NCI-H2029 (cell line): ENCODE results near the gene GNG7.
"Not testable (repeated sequence)": the region's sequence is repeated elsewhere in the genome, so short reads cannot be mapped to it uniquely, and the experiment has no call there.

ENCODE experiments used
- DNase-seq: peaks from one replicate; lab custom pipeline; 2025; lab: John Stamatoyannopoulos, UW

The GNG7 gene

GRCh38 chr19:2619076-2619475 is 83.4 kb downstream of the GNG7 start:
- DNase-seq: no peak

- no peak for DNase-seq
Observed at GRCh38 chr19:2618611-2619010, 83.9 kb downstream of the GNG7 start.

DNA sequence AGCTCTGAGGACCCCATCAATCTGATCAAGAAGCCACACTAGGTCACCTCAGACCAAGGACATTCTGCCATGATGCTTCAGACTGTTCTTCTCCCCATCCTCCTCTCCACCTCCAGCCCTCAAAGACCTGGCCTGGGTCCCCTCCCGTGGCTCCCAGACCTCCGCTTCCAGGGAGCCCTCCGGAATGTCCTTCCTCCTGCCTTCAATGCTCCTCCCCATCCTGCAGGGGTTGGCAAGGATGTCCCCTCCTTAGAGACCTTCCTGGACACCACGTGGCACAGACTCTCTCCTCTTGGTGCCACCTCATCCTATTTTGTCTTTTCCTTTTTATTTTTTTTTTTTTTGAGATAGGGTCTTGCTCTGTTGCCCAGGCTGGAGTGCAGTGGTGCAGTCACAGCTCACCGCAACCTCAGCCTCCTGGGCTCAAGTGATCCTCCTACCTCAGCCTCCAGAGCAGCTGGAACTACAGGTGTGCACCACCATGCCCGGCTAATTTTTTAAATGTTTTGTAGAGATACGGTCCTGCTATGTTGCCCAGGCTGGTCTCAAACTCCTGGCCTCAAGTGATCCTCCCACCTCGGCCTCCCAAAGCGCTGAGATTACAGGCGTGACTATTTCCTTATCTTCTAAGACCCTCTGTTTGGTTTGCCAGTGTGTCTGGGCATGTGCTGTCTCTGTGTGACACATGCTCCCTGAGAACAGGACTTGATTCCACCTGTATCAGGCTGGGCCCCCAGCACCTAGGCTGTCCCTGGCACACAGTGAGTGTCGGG is 84.9 kb downstream of the GNG7 start:
- no peak for DNase-seq

GRCh38 chr19:2616741-2617392 is 85.6 kb downstream of the GNG7 start:
- no peak for DNase-seq

DNA sequence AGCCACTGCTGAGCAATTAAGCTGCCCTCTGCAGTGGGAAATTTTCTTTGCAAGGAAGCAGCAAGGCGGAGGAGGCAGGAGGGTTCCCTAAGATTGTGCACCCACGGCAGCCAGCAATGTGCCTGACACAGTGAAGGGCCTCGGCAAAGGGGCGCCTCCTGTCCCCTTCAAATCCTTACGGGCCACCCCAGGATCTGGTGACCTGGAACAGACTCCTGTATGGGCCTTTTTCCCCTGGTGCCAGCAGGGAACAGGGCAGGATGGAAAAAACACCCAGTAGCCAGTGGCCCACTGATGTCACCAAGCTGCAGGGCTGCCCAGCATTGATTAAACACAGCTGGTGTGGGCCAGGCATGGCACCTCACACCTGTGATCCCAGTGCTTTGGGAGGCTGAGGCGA is 86.7 kb downstream of the GNG7 start:
- no peak for DNase-seq

DNA sequence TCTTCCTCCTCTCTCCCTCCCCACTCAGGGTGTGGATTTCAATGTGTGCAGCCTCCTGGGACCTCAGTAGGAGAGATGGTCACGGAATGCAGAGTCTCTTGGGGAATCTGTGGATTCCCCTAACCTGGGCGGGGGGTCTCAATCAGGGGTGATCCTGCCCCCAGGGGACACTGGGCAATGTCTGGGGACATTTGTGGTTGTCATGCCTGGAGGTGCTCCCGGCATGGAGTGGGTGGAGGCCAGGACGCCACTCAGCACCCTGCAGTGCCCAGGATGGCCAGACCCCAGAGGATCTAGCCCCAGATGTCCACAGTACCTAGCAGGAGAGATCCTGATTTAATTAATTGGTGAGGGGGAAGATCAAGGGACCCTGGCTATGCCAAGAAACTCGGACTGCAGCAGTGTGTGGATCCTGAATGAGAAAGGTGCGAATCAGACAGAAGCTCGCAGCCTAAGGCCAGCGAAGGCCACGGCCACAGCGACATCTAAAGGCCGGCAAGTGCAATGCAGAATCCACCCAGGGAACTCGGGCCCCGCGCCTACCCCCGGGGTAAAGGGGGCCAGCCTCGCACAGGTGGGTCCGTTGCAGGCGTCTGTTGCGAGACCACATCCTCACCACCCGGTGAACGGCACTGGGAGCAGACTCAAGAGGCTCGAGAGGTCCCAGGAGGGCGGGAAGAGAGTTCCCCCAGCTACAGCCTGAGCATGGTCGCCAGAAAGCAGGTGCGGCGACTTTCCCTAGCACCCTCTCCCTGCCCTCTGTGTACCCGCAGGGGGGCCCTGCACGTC is 88.8 kb downstream of the GNG7 start:
- no peak for DNase-seq

GRCh38 chr19:2612619-2613249 is 89.8 kb downstream of the GNG7 start:
- DNase-seq: no peak

DNA sequence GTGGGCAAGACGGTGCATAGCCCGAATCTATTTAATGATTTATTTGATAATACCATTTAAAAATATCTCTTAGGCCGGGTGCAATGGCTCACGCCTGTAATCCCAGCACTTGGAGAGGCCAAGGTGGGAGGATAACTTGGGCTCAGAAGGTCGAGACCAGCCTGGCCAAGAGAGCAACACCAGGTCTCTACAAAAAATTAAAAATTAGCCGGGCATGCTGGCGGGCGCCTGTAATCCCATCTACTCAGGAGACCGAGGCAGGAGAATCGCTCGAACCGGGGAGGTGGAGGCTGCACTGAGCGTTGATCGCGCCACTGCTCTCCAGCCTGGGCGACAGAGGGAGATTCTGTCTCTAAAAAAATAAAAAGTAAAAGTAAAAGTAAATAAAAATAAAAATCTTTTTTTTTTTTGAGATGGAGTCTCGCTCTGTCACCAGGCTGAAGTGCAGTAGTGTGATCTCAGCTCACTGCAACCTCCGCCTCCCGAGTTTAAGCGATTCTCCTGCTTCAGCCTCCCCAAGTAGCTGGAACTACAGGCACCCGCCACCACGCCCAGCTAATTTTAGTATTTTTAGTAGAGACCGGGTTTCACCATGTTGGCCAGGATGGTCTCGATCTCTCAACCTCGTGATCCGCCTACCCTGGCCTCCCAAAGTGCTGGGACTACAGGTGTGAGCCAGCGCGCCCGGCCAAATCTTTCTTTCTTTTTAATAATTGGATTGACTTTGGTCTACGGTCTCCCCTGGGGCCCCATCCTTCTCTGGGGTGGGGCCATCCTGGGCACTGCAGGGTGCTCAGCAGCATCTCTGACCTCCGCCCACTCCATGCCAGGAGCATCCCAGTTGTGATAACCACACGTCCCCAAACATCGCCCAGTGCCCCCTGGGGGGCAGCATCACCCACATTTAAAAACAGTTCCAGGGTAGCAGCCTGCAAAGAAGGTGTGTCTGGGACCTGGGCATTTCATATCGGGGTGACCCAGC is 90.7 kb downstream of the GNG7 start:
- no peak for DNase-seq

DNA sequence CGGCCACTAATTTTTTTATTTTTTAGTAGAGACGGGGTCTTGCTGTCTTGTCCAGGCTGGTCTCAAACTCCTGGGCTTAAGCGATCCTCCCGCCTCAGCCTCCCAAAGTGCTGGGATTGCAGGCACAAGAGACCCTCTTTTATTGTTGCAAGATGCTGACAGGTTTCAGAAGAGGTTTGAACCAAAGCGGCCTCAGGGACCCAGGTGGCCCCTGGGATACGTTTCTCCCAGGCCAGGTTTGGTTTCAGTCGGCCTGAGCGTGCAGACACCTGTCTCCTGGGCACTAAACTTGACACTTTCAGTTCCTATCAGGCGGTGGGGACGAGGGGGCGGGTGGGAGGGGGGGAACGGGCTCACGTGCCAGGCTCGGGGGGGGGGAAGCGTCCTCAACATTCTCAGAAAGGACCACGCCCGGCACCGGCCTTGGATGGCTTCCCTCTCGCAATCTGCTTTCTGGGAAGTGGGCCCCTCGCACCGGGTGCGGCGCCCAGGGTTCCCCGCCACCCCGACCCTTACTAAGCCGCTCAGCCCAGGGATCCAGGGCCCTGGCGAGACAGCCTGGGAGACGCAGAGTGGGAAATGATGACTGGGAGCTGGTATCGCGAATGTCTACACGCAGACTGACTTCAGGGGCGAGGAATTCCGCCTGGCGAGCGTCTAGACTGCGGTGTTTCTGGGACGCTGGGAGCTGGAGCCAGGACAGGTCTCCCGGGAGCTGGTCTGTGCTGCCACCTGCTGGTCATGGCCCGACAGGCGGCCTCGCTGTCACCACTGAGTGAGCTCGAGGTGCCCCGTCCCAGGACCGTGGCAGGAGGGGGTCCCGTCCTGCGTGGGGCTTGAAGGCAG is 91.6 kb downstream of the GNG7 start:
- DNase-seq: peak; percentile 66

- DNase-seq: no peak
Observed at GRCh38 chr19:2609389-2610116, 92.9 kb downstream of the GNG7 start.

DNA sequence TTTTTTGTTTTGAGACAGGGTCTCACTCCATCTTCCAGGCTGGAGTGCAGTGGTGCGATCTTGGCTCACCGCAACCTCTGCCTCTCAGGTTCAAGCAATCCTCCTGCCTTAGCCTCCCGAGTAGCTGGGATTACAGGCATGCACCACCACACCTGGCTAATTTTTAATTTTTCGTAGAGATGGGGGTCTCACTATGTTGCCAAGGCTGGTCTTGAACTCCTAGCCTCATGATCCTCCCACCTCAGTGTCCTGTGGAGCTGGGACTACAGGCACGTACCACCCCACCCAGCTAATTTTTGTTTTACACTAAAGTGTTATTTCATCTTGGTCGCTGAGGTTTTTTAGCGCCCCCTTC is 93.5 kb downstream of the GNG7 start:
- DNase-seq: not testable (repeated sequence)

- DNase-seq: no peak
Observed at GRCh38 chr19:2608602-2608922, 93.9 kb downstream of the GNG7 start.

- no peak for DNase-seq
Observed at GRCh38 chr19:2607712-2608601, 94.5 kb downstream of the GNG7 start.

DNA sequence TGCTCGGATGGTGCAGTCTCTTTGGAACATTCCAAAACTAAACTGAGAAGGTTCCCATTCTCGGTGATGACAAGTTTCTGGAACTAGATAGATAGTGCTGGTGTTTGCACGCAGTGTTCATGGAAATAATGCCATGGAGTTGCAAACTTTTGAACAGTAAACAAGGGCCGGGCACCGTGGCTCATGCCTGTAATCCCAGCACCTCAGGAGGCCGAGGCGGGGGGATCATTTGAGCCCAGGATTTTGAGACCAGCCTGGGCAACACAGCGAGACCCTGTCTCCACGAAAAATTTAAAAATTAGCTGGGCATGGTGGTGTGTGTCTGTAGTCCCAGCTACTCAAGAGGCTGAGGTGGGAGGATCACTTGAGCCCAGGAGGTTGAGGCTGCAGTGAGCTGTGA is 95.7 kb downstream of the GNG7 start:
- not testable (repeated sequence) for DNase-seq

DNA sequence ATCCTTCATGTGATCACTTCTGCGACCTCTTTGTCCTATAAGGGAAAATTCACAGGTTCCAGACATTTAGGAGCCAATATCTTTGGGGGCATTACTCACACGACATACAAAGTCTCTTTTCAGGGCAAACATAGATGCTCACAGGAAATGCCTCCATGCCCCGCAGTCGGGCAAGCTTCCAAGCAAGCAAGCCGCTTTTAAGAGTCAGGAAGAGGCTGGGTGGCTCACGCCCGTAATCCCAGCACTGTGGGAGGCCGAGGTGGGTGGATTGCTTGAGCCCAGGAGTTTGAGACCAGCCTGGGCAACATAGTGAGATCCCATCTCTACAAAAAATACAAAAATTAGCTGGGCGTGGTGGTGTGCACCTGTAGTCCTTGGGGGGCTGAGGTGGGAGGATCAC is 96.6 kb downstream of the GNG7 start:
- DNase-seq: not testable (repeated sequence)

DNA sequence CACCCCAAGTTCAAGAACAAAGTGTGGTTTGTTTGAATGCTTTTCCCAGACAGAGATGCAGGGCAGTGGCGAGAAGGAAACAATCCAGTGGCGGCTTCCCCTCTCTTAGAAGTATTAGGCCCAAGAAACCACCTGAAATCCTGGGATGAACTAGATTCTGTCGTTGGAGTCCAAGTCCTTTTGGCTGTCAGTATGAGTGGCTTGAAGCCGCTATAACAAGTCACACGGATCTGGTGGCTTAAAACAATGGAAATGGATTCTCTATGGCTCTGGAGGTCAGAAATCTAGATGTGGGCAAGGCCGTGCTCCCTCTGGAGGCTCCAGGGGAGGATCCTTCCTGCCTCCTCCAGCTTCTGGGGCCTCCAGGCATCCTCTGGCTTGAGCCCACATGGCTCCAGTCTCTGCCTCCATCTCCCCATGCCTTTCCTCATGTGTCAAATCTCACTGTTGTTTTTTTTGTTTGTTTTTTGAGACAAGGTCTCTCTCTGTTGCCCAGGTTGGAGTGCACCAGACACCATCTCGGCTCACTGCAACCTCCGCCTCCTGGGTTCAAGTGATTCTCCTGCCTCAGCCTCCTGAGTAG is 97.7 kb downstream of the GNG7 start:
- no peak for DNase-seq

GRCh38 chr19:2603334-2603733 is 99.2 kb downstream of the GNG7 start:
- DNase-seq: no peak

DNA sequence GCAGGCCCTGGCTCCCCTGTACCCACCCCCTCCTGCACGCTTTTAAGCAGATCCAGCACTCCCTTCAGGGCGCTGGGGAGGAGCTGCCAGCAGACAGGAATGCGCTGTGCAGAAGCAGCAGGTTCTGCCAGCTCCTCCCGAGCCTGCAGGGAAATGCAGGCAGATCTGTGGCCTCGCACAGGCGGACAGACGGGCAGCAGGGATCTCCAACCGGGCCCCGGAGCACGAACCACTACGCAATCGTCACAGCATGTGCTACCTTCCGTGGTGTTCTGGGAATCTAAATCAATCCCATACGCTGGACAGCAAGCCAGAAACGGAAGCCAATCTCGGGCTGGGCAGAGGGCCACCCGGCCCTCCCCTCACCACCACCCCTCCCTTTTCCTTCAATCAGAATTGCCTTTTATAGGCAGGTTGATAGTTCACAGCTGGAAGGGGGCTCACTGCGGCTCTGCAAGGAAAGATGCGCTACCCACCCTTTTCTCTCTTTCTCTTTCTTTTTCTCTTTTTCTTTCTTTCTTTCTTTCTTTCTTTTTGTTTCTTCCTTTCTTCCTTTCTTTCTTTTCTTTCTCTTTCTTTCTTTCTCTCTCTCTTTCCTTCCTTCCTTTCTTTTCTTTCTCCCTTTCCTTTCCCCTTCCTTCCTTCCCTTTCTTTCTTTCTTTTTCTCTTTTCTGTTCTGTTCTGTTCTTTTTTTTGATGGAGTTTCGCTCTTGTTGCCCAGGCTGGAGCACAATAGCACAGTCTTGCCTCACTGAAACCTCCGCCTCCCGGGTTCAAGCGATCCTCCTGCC is 99.9 kb downstream of the GNG7 start:
- DNase-seq: no peak
